CD4-positive, CD25-positive, alpha-beta regulatory T cell (primary cell): Measurements from ENCODE around the gene BLM. TPM values are rescaled to one million over a fixed set of nuclear protein-coding genes. Genes with fewer than 3 reads are reported as not detected.

Experiments
- ATAC-seq, 2 donors: fragments of 150-1000 bp; cut with Tn5 transposase; one replicate each; pipeline ENCODE4 v1.10.0; 2021; ENCODE audit warnings: low read depth in 2 of 2, moderate number of reproducible peaks in 2 of 2, moderate library complexity in 1 of 2
- DNase-seq, 3 donors: peaks; one replicate each; pipeline versions ENCODE4 v3.0.0 to v3.0.0-alpha.2; 2012 to 2022; ENCODE audit warnings: mixed read lengths in 1 of 3
- H3K27ac ChIP-seq: one replicate; pipeline ENCODE4 v1.7.0; 2013; ENCODE audit warnings: mild to moderate bottlenecking, low read length; ENCODE audit not compliant: insufficient read depth, poor library complexity, severe bottlenecking
- H3K27me3 ChIP-seq: one replicate; pipeline ENCODE4 v1.7.0; 2013; ENCODE audit warnings: low read length; ENCODE audit not compliant: control insufficient read depth, insufficient read depth
- H3K36me3 ChIP-seq: one replicate; pipeline ENCODE4 v1.7.0; 2013; ENCODE audit warnings: mild to moderate bottlenecking, low read length, moderate library complexity; ENCODE audit not compliant: control insufficient read depth, insufficient read depth
- H3K4me1 ChIP-seq: 2 replicates; pipeline ENCODE4 v1.7.0; 2013; ENCODE audit warnings: mild to moderate bottlenecking, low read length; ENCODE audit not compliant: insufficient read depth, control insufficient read depth, poor library complexity, severe bottlenecking
- H3K4me3 ChIP-seq: one replicate; pipeline ENCODE4 v1.7.0; 2013; ENCODE audit warnings: low read depth, mild to moderate bottlenecking, low read length, moderate library complexity
- H3K9me3 ChIP-seq, 2 experiments: 1 replicate in 1 of 2; 2 replicates in 1 of 2; pipeline ENCODE4 v1.7.0; 2013; ENCODE audit warnings: low read length in 2 of 2, mild to moderate bottlenecking in 1 of 2, moderate library complexity in 1 of 2; ENCODE audit not compliant: control insufficient read depth in 2 of 2
- H3K27ac Mint-ChIP-seq, 3 donors: one replicate each; pipeline ENCODE4 v1.8.0; 2020 to 2022; ENCODE audit warnings: mild to moderate bottlenecking in 3 of 3, mixed read lengths in 3 of 3, moderate library complexity in 2 of 3
- H3K27me3 Mint-ChIP-seq: one replicate; pipeline ENCODE4 v1.8.0; 2022; ENCODE audit warnings: mild to moderate bottlenecking, mixed read lengths
- H3K36me3 Mint-ChIP-seq: one replicate; pipeline ENCODE4 v1.8.0; 2020; ENCODE audit warnings: mixed read lengths
- H3K4me1 Mint-ChIP-seq, 4 donors: one replicate each; pipeline ENCODE4 v1.8.0; 2020 to 2022; ENCODE audit warnings: mixed read lengths in 4 of 4, mild to moderate bottlenecking in 1 of 4
- H3K4me3 Mint-ChIP-seq, 4 donors: one replicate each; pipeline ENCODE4 v1.8.0; 2020 to 2022; ENCODE audit warnings: mild to moderate bottlenecking in 4 of 4, mixed read lengths in 4 of 4, moderate library complexity in 3 of 4
- H3K9me3 Mint-ChIP-seq, 7 donors: one replicate each; pipeline ENCODE4 v1.8.0; 2020 to 2022; ENCODE audit warnings: mixed read lengths in 7 of 7, mild to moderate bottlenecking in 3 of 7, moderate library complexity in 2 of 7
- polyA plus RNA-seq, 4 donors: library from polyadenylated mRNA; unstranded; fragments of 300-500 nt; fragmentation: Illumina TruSeq; gene quantifications; one replicate each; pipeline ENCODE4 v1.2.3, GENCODE V29; 2021
- total RNA-seq: library from RNA; stranded (reverse); gene quantifications from one replicate; pipeline ENCODE4 v1.2.3, GENCODE V29; 2022

BLM gene
- total and polyA plus RNA-seq, 5 donors from 2014 or later: 6.3 to 12.0 (median 7.0) TPM

DNA sequence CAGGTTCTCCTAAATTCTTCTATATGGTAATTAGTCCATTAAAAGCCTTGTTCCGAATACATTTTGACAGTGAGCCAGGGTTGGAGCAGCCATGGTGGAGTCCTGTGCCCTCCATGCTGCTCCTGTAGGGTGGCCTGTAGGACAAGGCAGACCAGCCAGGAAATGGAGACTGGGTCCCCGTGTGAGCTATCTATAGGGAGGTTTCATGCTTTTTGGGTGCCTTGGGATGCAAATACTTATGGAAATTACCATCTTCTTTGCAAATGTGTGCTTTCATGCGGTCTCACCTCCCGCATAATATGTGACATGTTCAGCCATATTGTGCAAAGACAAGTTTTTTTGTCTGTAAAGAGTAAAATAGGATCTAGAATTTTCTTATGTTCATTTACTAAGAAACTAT lies 93.2 kb downstream of the BLM start:
- no peaks in the 10 kb centered on the region for H3K9me3 ChIP-seq
- ATAC-seq: no peak
- Mint-ChIP-seq H3K27ac (peak overlapping the region in 1 of 3 donors; percentile 45), H3K9me3 (no peaks in the 10 kb centered on the region), H3K36me3 (peaks cover 38% of the 10 kb centered on the region), H3K4me3 (no peak overlapping the region), H3K4me1 (peaks cover 4 to 16% (median 10%) of the 10 kb centered on the region in 4 donors), H3K27me3 (no peaks in the 10 kb centered on the region)
- H3K4me1 ChIP-seq: peaks cover 6% of the 10 kb centered on the region
- no peak overlapping the region for H3K4me3 ChIP-seq
- no peak overlapping the region for H3K27ac ChIP-seq
- no peak for DNase-seq
- peaks cover 18% of the 10 kb centered on the region for H3K36me3 ChIP-seq
- no peaks in the 10 kb centered on the region for H3K27me3 ChIP-seq

- Mint-ChIP-seq H3K27ac (peak overlapping the region in 2 of 3 donors; percentile 39 to 52), H3K27me3 (no peaks in the 10 kb centered on the region), H3K4me3 (no peak overlapping the region), H3K36me3 (peaks cover 40% of the 10 kb centered on the region), H3K9me3 (no peaks in the 10 kb centered on the region), H3K4me1 (peaks cover 0 to 24% (median 16%) of the 10 kb centered on the region in 4 donors)
- peaks cover 10% of the 10 kb centered on the region for H3K4me1 ChIP-seq
- no peaks in the 10 kb centered on the region for H3K9me3 ChIP-seq
- no peak overlapping the region for H3K27ac ChIP-seq
- H3K36me3 ChIP-seq: peaks cover 18% of the 10 kb centered on the region
- no peak overlapping the region for H3K4me3 ChIP-seq
- DNase-seq: no peak
- no peaks in the 10 kb centered on the region for H3K27me3 ChIP-seq
- ATAC-seq: no peak
These were observed 95.2 kb downstream of the BLM start for GRCh38 chr15:90812171-90812957.

GRCh38 chr15:90812958-90813265 lies 95.8 kb downstream of the BLM start:
- DNase-seq (no peak), ATAC-seq (no peak)
- Mint-ChIP-seq H3K27me3 (no peaks in the 10 kb centered on the region), H3K36me3 (peaks cover 40% of the 10 kb centered on the region), H3K9me3 (no peaks in the 10 kb centered on the region), H3K4me3 (no peak overlapping the region), H3K4me1 (peaks cover 0 to 25% (median 16%) of the 10 kb centered on the region in 4 donors), H3K27ac (peak overlapping the region in 2 of 3 donors; percentile 52 to 56)
- peaks cover 9% of the 10 kb centered on the region for H3K4me1 ChIP-seq
- no peak overlapping the region for H3K4me3 ChIP-seq
- H3K27me3 ChIP-seq: no peaks in the 10 kb centered on the region
- H3K36me3 ChIP-seq: peaks cover 18% of the 10 kb centered on the region
- H3K9me3 ChIP-seq: no peaks in the 10 kb centered on the region
- no peak overlapping the region for H3K27ac ChIP-seq

DNA sequence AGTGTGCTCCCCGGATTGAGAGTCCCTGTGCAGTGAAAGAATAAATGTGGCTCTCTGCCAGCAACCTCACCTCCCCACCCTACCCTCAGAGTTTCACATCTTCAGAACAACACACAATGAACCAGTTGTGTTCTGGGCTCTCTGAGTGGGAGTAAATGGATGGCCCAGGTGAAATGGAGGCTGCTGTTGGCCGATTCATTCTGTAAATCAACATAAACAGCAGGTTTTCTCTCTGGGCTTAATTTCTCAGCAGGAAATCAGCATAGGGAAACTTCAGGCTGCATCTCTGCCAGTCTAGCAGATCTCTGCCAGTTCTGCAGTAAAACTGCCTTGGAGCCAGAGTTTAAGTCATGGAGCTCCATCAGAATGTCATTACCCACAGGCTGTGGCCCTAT lies 96.6 kb downstream of the BLM start:
- Histone ChIP-seq H3K9me3 (no peaks in the 10 kb centered on the region), H3K27me3 (no peaks in the 10 kb centered on the region), H3K4me1 (peaks cover 16% of the 10 kb centered on the region), H3K4me3 (no peak overlapping the region), H3K27ac (no peak overlapping the region), H3K36me3 (peaks cover 17% of the 10 kb centered on the region)
- Mint-ChIP-seq H3K4me1 (peaks cover 0 to 28% (median 16%) of the 10 kb centered on the region in 4 donors), H3K36me3 (peaks cover 39% of the 10 kb centered on the region), H3K9me3 (no peaks in the 10 kb centered on the region), H3K4me3 (peak overlapping the region in 2 of 4 donors; percentile 28 to 64), H3K27me3 (no peaks in the 10 kb centered on the region), H3K27ac (peak overlapping the region; percentile 56 to 82 (median 65))
- ATAC-seq: no peak
- peak in 1 of 3 donors; percentile 57 for DNase-seq

DNA sequence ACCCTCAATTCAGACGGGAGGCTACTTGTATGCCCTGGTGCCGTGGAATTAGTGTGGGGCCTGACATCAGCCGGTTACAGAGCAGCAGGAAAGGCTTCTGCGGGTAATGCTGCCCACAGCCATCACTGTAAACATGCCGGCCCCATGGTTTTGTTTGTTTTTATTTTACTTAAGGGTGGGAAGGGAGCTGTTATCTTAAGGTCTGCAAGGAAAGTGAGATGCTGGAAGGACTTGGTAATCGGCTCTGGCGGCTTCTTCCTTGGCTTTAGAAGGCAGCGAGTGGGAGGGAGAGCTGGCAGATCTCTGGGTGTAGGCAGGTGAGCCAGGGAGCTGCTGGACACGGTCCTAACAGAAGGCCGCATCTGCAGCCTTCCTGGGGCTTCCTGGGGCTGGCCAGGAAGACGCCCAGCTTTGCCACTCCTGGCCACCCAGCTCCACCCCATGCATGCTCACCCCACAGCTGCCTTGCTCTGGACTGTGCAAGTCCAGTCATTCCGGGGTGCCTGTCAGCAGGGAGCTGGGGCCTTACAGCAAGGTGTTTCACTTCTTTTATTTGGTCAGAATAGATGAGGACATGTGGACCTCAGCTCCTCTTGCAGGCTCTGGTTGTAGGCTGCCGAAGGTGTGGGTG lies 97.2 kb downstream of the BLM start:
- H3K9me3 Mint-ChIP-seq: no peaks in the 10 kb centered on the region
- H3K4me3 ChIP-seq: no peak overlapping the region
- H3K4me1 ChIP-seq: peaks cover 16% of the 10 kb centered on the region
- peaks cover 0 to 28% (median 16%) of the 10 kb centered on the region in 4 donors for H3K4me1 Mint-ChIP-seq
- H3K36me3 Mint-ChIP-seq: peaks cover 34% of the 10 kb centered on the region
- H3K27me3 Mint-ChIP-seq: no peaks in the 10 kb centered on the region
- H3K27ac Mint-ChIP-seq: peak overlapping the region in 2 of 3 donors; percentile 65 to 82
- no peak for DNase-seq
- H3K27me3 ChIP-seq: no peaks in the 10 kb centered on the region
- peak overlapping the region in 1 of 4 donors; percentile 64 for H3K4me3 Mint-ChIP-seq
- H3K27ac ChIP-seq: peak overlapping the region; percentile 35
- no peaks in the 10 kb centered on the region for H3K9me3 ChIP-seq
- peaks cover 13% of the 10 kb centered on the region for H3K36me3 ChIP-seq
- ATAC-seq: no peak

DNA sequence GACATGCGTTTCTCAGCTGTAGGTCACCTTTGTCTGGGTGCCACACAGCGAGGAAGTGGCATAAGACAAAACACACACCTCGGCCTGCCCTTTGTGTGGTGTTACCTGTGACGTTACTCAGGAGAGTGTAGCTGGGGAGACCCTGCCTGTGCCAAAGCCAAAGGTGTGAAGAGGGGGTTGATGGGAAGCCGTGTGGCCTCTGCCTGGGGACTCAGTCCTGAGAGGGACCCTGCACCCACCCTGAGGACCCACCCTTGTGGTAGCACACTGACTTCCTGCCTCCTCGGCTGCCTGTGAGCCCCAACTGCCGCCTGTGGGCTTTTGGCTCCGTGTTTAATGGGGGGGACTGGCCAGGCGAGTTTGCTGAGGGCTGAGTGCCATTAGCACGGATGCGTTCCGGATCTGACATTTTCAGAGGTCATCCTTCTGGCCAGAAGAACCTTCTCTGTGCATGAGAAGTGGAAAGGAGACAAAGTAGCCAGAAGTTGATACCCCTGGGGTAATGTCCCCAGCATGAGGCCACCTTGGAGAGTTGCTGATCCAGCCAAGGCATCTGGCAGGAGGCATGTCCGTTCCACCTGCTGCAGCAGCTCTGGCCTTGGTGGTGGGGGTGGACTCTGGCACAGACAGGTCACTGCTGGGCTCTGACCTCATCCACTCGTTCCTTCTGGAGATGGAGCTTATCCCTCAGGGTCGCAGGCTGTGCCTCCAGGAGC lies 99.4 kb downstream of the BLM start:
- H3K36me3 Mint-ChIP-seq: peaks cover 25% of the 10 kb centered on the region
- ATAC-seq (no peak), DNase-seq (no peak)
- H3K4me3 Mint-ChIP-seq: no peak overlapping the region
- Histone ChIP-seq H3K4me1 (peaks cover 16% of the 10 kb centered on the region), H3K27me3 (no peaks in the 10 kb centered on the region), H3K36me3 (peaks cover 5% of the 10 kb centered on the region), H3K9me3 (no peaks in the 10 kb centered on the region), H3K4me3 (no peak overlapping the region), H3K27ac (no peak overlapping the region)
- H3K27me3 Mint-ChIP-seq: peaks cover 2% of the 10 kb centered on the region
- H3K4me1 Mint-ChIP-seq: peaks cover 0 to 28% (median 16%) of the 10 kb centered on the region in 4 donors
- H3K27ac Mint-ChIP-seq: peak overlapping the region in 1 of 3 donors; percentile 26
- H3K9me3 Mint-ChIP-seq: no peaks in the 10 kb centered on the region

- peaks cover 0 to 28% (median 15%) of the 10 kb centered on the region in 4 donors for H3K4me1 Mint-ChIP-seq
- no peaks in the 10 kb centered on the region for H3K27me3 ChIP-seq
- no peak for DNase-seq
- H3K4me1 ChIP-seq: peaks cover 16% of the 10 kb centered on the region
- H3K9me3 ChIP-seq: no peaks in the 10 kb centered on the region
- H3K9me3 Mint-ChIP-seq: no peaks in the 10 kb centered on the region
- H3K4me3 Mint-ChIP-seq: peak overlapping the region in 1 of 4 donors; percentile 64
- H3K27ac ChIP-seq: no peak overlapping the region
- peaks cover 7% of the 10 kb centered on the region for H3K27me3 Mint-ChIP-seq
- no peak overlapping the region for H3K4me3 ChIP-seq
- peak overlapping the region in 2 of 3 donors; percentile 32 to 63 for H3K27ac Mint-ChIP-seq
- peaks cover 18% of the 10 kb centered on the region for H3K36me3 Mint-ChIP-seq
- H3K36me3 ChIP-seq: peaks cover 3% of the 10 kb centered on the region
- ATAC-seq: no peak
These were observed 100.2 kb downstream of the BLM start for GRCh38 chr15:90817117-90818057.
